ENCODE results near the gene ZNF155. TPM values are rescaled to one million over a fixed set of nuclear protein-coding genes. Genes with fewer than 3 reads are reported as not detected.

Gene ZNF155
- total RNA-seq, 1 experiment from 2014 or later, result 10.1 TPM

DNA sequence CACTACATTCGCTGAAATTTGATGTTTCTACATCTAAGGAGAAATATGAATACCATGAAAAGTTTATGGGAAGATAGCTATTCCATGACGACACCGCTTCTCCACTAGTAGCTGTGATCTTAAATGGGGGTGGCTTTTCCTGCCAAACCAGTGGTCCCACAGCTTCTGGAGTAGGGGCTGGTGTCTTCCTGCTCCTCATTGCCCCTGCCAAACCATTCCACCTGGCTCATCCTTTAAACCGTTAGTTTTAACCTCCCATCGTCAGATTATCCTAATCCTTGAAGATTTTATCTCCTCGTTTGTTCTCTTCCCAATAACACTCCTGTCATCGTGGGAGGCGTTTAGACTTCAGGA is 18.2 kb downstream of the ZNF155 start:
- H3K27ac ChIP-seq (ENCODE audit: insufficient read length, low read depth, low read length), result no peak overlapping the region
- peak overlapping the region in 1 of 3 experiments; percentile 21; a peak in 1 of 7 replicates for H3K27ac Mint-ChIP-seq
- H3K4me1 ChIP-seq (ENCODE audit: insufficient read depth, low read length), result no peaks in the 10 kb centered on the region; the same call in 1 of the 2 replicates

More for the DNA sequence above, 18.2 kb downstream of the ZNF155 start:
- H2AK5ac ChIP-seq (ENCODE audit: insufficient read length, low read length), result no peak overlapping the region
- H4K91ac ChIP-seq (ENCODE audit: insufficient read length, low read depth, low read length), result no peak overlapping the region
- H3K18ac ChIP-seq (ENCODE audit: insufficient read length, low read depth, low read length), result no peak overlapping the region
- no peaks in the 10 kb centered on the region; the same call in 1 of the 2 replicates for H3K79me2 ChIP-seq (ENCODE audit: insufficient read depth, low read length)
- H3K79me1 ChIP-seq (ENCODE audit: insufficient read depth, low read depth, low read length, poor library complexity, severe bottlenecking), result no peaks in the 10 kb centered on the region
- no peak for DNase-seq
- H3K9ac ChIP-seq (ENCODE audit: extremely low read depth, insufficient read length, low read length), result peak overlapping the region; percentile 46
- H4K20me1 ChIP-seq (ENCODE audit: control insufficient read depth, insufficient read depth, insufficient read length), result no peaks in the 10 kb centered on the region
- peaks cover 2 to 28% of the 10 kb centered on the region in 2 experiments; a peak in 4 of 5 replicates for H3K9me3 Mint-ChIP-seq
- peaks cover 10 to 14% of the 10 kb centered on the region in 2 experiments for H3K4me1 Mint-ChIP-seq
- no peak overlapping the region for H3K4ac ChIP-seq (ENCODE audit: low read depth, low read length)
- H3K4me3 Mint-ChIP-seq, result peak overlapping the region; percentile 92 to 99
- H2BK20ac ChIP-seq (ENCODE audit: low read depth, low read length, poor library complexity, severe bottlenecking), result no peak overlapping the region
- peak overlapping the region; percentile 81 for H3K4me2 ChIP-seq (ENCODE audit: insufficient read depth, insufficient read length, low read length)
- H2BK5ac ChIP-seq (ENCODE audit: insufficient read length, low read length), result no peak overlapping the region
- no peak overlapping the region for H4K5ac ChIP-seq (ENCODE audit: insufficient read length, low read depth, low read length)
- no peaks in the 10 kb centered on the region for H3K9me3 ChIP-seq (ENCODE audit: control insufficient read depth, low read depth, low read length)
- no peak overlapping the region for H2BK15ac ChIP-seq (ENCODE audit: low read depth, low read length)
- no peak overlapping the region for H2BK12ac ChIP-seq (ENCODE audit: insufficient read length, low read depth, low read length)
- no peak overlapping the region for H3K23ac ChIP-seq (ENCODE audit: insufficient read length, low read depth, low read length)
- TF ChIP-seq, protein P1, sequence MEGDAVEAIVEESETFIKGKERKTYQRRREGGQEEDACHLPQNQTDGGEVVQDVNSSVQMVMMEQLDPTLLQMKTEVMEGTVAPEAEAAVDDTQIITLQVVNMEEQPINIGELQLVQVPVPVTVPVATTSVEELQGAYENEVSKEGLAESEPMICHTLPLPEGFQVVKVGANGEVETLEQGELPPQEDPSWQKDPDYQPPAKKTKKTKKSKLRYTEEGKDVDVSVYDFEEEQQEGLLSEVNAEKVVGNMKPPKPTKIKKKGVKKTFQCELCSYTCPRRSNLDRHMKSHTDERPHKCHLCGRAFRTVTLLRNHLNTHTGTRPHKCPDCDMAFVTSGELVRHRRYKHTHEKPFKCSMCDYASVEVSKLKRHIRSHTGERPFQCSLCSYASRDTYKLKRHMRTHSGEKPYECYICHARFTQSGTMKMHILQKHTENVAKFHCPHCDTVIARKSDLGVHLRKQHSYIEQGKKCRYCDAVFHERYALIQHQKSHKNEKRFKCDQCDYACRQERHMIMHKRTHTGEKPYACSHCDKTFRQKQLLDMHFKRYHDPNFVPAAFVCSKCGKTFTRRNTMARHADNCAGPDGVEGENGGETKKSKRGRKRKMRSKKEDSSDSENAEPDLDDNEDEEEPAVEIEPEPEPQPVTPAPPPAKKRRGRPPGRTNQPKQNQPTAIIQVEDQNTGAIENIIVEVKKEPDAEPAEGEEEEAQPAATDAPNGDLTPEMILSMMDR (conservative IDR thresholded peaks at IDR 0.05), result no peak
- peaks cover 8 to 14% (median 12%) of the 10 kb centered on the region in 3 experiments for H3K36me3 Mint-ChIP-seq (ENCODE audit: insufficient read depth in 1 of 3, low read depth in 3 of 3)
- H3K14ac ChIP-seq (ENCODE audit: insufficient read depth, low read length), result no peak overlapping the region
- H2BK120ac ChIP-seq (ENCODE audit: low read depth, low read length, poor library complexity, severe bottlenecking), result no peak overlapping the region
- no peak overlapping the region for H3T11ph ChIP-seq (ENCODE audit: low read length)
- no peaks in the 10 kb centered on the region for H3K27me3 ChIP-seq (ENCODE audit: insufficient read depth, low read length)
- no peak overlapping the region for H3K56ac ChIP-seq (ENCODE audit: insufficient read length, low read depth, low read length)
- H3K23me2 ChIP-seq (ENCODE audit: insufficient read length, low read depth, low read length, poor library complexity, severe bottlenecking), result peaks cover 4% of the 10 kb centered on the region
- peaks cover 3% of the 10 kb centered on the region; the same call in 1 of the 2 replicates for H3K27me3 Mint-ChIP-seq (ENCODE audit: low read depth)
- H2AFZ ChIP-seq (ENCODE audit: low read length), result no peak overlapping the region
- no peak overlapping the region for H4K8ac ChIP-seq (replicated peaks; ENCODE audit: insufficient read length, low read depth, low read length)
- WGBS (ENCODE audit: extremely low coverage, insufficient read length, low lambda C conversion rate), result no CpG with 5 or more reads among the region's 8 CpGs
